GM18507 (cell line): ENCODE measurements around the gene AFF3.

Experiments
- DNase-seq: peaks from one replicate; pipeline ENCODE4 v3.0.0; 2011; ENCODE audit warnings: low read depth; ENCODE audit not compliant: insufficient read length; ENCODE audit errors: extremely low spot score
- FAIRE-seq: peaks from 2 replicates; lab custom pipeline; 2011; peaks lifted over from hg19 to GRCh38; lab: Jason Lieb, UNC

The AFF3 gene

DNA sequence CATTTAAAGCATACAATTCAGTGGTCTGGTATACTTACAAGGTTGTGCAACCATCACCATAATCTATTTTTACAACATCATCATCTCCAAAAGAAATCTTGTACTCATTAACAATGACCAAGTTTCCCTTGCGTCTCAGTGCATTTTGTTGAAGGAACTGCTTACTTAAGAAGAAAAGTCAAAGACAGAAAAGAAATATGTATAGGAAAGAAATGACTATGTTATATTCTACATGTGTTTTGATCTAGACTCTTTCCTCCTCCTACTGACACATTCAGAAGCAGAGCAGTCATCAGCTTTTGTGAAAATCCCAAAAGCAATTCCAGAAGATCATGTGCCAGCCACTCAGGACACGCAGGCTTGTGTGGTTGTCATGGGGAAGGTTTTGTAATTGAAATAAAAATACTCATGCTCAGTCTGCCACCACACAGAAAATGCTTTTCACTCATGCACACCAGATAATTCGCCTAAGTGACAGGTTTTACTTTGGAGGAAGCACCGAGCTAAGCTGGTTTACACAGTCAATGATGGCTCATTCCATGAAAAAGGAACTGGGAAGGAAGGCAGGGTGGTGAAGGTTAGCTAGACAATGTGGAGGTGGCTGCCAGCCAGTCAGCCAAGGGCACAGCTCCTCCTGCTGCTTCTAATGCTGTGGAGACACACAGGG, 494.1 kb downstream of the AFF3 start:
- FAIRE-seq (no peak), DNase-seq (no peak)

GRCh38 chr2:99645960-99646359, 496.4 kb downstream of the AFF3 start:
- no peak for DNase-seq
- FAIRE-seq = no peak

- FAIRE-seq = no peak
- DNase-seq = no peak
Observed at GRCh38 chr2:99644419-99644787, 498.0 kb downstream of the AFF3 start.

GRCh38 chr2:99643787-99644418, 498.5 kb downstream of the AFF3 start:
- FAIRE-seq = no peak
- DNase-seq = no peak

GRCh38 chr2:99641999-99642398, 500.4 kb downstream of the AFF3 start:
- no peak for DNase-seq
- no peak for FAIRE-seq

DNA sequence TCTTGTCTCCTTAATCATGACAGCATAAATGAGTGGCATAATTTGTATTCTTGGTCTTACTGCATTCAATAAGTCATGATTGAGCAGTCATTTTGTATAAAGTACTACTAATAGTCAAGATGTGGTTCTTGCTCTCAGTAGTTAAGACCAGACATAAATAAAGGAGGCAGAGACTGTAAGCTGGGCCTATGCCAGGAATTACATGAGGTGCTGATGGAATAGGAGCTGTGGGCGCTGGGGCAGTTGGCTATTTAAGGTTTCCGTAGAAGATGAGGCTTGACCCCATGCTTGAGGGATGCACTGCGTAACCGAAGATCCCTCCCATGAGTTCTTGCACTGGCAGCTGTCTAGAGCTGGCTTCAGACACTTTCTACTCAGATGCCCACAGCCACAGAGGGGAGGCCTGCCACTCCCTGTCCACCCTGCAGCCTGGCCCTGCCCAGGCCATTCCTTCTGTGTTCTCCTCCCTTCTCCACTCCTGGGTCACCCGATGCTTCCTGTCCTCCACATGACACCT, 501.7 kb downstream of the AFF3 start:
- no peak for DNase-seq
- no peak for FAIRE-seq

DNA sequence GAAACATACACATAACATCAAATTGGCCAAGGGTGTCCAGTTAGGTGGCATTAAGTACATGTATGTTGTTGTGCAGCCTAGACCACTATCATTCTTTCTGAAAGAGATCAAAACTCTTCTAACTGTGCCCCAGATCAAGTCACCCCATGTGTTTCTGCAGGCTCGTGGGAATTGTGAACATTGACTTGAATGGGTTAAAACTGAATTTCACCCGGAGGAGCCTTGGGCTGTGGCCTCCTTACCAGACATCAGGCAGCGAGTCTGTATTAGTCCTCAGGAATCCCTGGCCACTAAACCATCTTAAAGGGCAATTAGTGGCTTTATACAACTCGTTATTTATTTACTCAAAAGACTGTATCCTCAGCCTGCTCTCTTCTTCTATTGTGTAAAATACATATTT, 503.6 kb downstream of the AFF3 start:
- FAIRE-seq = no peak

DNA sequence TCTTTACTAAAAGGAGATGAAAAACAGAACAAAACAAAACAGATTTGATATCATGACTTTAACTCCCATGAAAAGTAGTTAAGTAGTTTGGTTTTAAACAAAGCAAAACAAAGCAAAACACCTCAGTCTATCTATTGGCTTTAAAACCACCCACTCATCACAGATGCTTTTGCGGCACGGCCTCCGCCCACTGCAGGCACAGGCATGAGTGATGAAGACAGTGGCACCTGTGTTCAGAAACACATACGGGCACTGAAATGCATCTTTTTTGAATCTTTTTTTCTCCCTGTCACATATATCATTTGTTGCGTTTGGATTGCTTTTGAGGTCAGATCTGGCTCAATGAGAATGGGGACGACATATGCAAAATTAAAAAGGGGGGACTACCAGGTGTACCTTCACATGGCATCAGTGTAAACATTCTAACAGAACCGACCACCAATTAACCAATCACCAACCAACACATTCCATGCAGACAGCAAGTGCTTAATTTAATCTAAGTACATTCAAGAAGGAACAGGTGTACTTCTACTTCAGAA, 505.2 kb downstream of the AFF3 start:
- DNase-seq (no peak), FAIRE-seq (no peak)

More for the DNA sequence above, 503.6 kb downstream of the AFF3 start:
- DNase-seq = no peak

DNA sequence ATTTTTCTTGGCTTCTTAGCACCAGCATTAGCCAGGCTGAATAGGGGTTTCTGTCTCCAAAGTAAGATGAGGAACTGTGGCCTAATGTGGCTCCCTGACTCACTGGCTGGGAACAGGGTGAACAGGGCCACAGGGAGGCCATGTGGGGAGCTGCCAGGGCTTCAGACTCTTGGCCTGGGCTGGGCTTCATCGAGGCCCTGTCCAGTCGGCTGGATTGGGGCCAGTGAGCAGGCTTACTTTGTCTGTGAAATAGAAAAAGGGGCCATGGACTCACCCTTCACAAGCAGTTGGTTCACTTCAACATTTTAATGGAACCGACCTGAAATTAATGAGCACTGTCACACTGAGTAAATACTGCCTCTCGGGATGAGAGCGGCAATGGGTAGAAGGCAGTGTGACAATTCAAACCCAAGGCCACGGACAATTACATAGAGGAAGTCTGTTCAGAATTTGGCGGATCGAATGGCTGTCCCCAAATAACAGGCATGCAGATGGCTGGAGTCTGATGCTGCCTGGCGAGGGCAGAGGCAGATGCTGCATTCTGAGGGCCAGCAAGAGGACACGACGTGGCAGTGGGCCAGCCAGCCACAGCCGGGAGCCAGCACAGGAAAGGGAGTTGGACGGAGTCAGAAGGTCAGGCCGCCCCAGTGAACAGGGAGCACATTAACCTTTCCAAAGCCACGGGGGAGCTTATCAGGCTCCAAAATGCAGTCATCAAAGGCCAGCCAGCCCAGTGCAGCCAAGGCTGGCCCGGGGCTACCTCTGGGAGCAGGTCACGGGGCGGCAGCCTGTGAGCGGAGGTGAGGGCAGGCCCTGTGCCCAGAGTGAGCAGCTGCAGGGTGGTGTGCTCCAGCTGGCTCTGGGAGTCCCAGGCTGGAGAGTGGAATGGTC, 506.0 kb downstream of the AFF3 start:
- DNase-seq = no peak
- FAIRE-seq = no peak

- DNase-seq (no peak), FAIRE-seq (no peak)
Observed at GRCh38 chr2:99635710-99636109, 506.7 kb downstream of the AFF3 start.

- FAIRE-seq (no peak), DNase-seq (no peak)
Observed at GRCh38 chr2:99634234-99634633, 508.2 kb downstream of the AFF3 start.

DNA sequence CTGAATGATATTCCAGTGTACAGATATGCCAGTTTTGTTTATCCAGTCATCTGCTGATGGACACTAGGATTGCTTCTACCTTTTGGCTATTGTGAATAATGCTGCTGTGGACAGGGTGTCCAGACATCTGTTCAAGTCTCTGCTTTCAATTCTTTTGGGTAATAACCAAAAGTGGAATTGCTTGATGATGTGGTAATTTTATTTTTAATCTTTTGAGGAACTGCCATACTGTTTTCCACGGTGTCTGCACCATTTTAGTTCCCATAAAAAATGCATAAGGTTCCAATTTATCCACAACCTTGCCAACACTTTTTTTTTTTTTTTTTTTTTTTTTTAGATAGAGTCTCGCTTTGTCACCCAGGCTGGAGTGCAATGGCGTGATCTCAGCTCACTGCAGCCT, 510.7 kb downstream of the AFF3 start:
- DNase-seq (no peak), FAIRE-seq (no peak)

DNA sequence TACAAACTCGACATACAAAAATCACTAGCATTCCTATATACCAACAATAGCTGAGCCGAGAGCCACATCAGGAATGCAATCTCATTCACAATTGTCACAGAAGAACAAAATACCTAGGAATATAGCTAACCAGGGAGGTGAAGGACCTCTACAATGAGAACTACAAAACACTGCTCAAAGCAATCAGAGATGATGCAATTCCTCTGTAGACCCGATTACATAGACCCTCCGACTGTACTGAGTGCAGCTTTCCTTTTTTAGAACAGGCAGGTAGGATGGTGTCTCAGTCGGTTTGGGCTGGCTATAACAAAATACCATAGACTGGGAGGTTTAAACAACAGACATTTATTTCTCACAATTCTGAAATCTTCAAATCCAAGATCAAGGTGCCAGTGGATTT, 513.1 kb downstream of the AFF3 start:
- FAIRE-seq (no peak), DNase-seq (no peak)

DNA sequence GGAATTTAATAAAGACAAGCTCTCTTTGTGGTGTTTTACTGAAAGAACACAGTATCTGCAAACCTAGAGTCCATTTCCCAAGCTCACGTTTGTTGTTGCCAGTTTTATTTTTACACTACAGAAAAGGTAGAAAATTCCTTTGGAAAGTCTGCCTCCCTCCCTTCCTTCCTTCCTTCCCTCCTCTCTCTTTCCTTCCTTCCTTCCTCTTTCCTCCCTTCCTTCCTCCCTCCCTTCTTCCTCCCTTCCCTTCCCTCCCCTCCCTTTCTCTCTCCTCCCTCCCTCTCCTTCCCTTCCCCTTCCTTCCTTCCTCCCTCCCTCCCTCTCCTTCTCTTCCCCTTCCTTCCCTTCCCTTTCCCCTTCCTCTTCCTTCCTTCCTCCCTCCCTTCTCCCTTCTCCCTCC, 516.2 kb downstream of the AFF3 start:
- DNase-seq = no peak
- no peak for FAIRE-seq

GRCh38 chr2:99624677-99625076, 517.7 kb downstream of the AFF3 start:
- DNase-seq = no peak
- FAIRE-seq = no peak

- FAIRE-seq (no peak), DNase-seq (no peak)
Observed at GRCh38 chr2:99623613-99624012, 518.8 kb downstream of the AFF3 start.

GRCh38 chr2:99623035-99623434, 519.4 kb downstream of the AFF3 start:
- DNase-seq (no peak), FAIRE-seq (no peak)

DNA sequence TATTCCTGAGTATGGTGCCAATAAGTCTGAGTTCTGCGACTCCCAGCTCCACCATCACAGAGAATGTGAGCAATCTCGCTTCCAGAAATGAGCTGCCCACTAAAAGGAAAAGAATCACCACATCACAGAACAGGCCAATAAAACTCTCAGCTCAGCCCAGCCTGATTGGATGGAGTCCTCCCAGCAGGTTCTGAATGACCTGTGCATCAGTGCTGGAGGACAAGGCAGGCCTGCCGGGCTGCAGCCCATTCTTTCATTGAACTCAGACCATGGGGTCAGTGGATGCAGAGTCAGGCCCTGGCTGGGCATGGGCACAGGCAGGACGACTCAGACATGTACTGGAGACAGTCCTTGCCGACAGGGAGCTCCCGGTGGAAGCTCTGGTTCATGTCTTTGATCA, 519.9 kb downstream of the AFF3 start:
- DNase-seq = no peak
- no peak for FAIRE-seq

GRCh38 chr2:99621774-99622173, 520.6 kb downstream of the AFF3 start:
- DNase-seq (no peak), FAIRE-seq (no peak)

- DNase-seq (no peak), FAIRE-seq (no peak)
Observed at GRCh38 chr2:99621106-99621505, 521.3 kb downstream of the AFF3 start.
